HEK293T (cell line): ENCODE data around the gene PLCB2.

ENCODE experiments used
- CTCF ChIA-PET: fragments of 350-600 bp; formaldehyde crosslinking; extraction: SDS; loops from one replicate; lab custom pipeline; 2021; ENCODE audit warnings: antibody characterized with exemption, inconsistent platforms; lab: Yijun Ruan, JAX
- POLR2A ChIA-PET: fragments of 350-600 bp; formaldehyde crosslinking; extraction: SDS; loops from one replicate; lab custom pipeline; 2020; ENCODE audit warnings: antibody characterized with exemption, inconsistent platforms; lab: Yijun Ruan, JAX
- DNase-seq: peaks from one replicate; pipeline ENCODE4 v3.0.0; 2012; ENCODE audit warnings: mixed read lengths; ENCODE audit errors: extremely low spot score
- ARNT ChIP-seq: fragments of 450-650 bp; IDR thresholded peaks from 2 replicates; pipeline ENCODE4 v1.6.1; 2017; ENCODE audit warnings: mild to moderate bottlenecking
- BHLHE40 ChIP-seq: fragments of 450-650 bp; IDR thresholded peaks from 2 replicates; pipeline ENCODE4 v1.6.1; 2016; ENCODE audit warnings: mild to moderate bottlenecking, moderate library complexity, borderline replicate concordance
- CTBP1 ChIP-seq: fragments of 450-650 bp; IDR thresholded peaks from 2 replicates; pipeline ENCODE4 v1.6.1; 2016; ENCODE audit warnings: borderline replicate concordance
- ELF4 ChIP-seq: fragments of 450-650 bp; IDR thresholded peaks from 2 replicates; pipeline ENCODE4 v1.6.1; 2017; ENCODE audit warnings: antibody characterized with exemption
- FOXA1 ChIP-seq: fragments of 450-650 bp; IDR thresholded peaks from 2 replicates; pipeline ENCODE4 v1.6.1; 2016; ENCODE audit warnings: mild to moderate bottlenecking
- FOXK2 ChIP-seq: fragments of 450-650 bp; IDR thresholded peaks from 2 replicates; pipeline ENCODE4 v1.6.1; 2016; ENCODE audit warnings: mild to moderate bottlenecking
- FOXM1 ChIP-seq: fragments of 450-650 bp; IDR thresholded peaks from 2 replicates; pipeline ENCODE4 v1.6.1; 2017; ENCODE audit warnings: mild to moderate bottlenecking, borderline replicate concordance
- HDGF ChIP-seq: fragments of 450-650 bp; IDR thresholded peaks from 2 replicates; pipeline ENCODE4 v1.6.1; 2017; ENCODE audit warnings: antibody characterized with exemption, borderline replicate concordance
- L3MBTL2 ChIP-seq: fragments of 450-650 bp; conservative IDR thresholded peaks from 2 replicates; pipeline ENCODE4 v1.6.1; 2016; ENCODE audit warnings: mild to moderate bottlenecking
- LEF1 ChIP-seq: fragments of 450-650 bp; IDR thresholded peaks from 2 replicates; pipeline ENCODE4 v1.6.1; 2017; ENCODE audit warnings: mild to moderate bottlenecking, borderline replicate concordance
- NFRKB ChIP-seq: fragments of 450-650 bp; IDR thresholded peaks from 2 replicates; pipeline ENCODE4 v1.6.1; 2016; ENCODE audit warnings: mild to moderate bottlenecking, moderate library complexity
- PKNOX1 ChIP-seq: fragments of 450-650 bp; IDR thresholded peaks from 2 replicates; pipeline ENCODE4 v1.6.1; 2016
- SP1 ChIP-seq: fragments of 450-650 bp; IDR thresholded peaks from 2 replicates; pipeline ENCODE4 v1.6.1; 2017
- SUZ12 ChIP-seq: fragments of 450-650 bp; IDR thresholded peaks from 2 replicates; pipeline ENCODE4 v1.6.1; 2016; ENCODE audit warnings: mild to moderate bottlenecking
- TARDBP ChIP-seq: fragments of 450-650 bp; IDR thresholded peaks from 2 replicates; pipeline ENCODE4 v1.6.1; 2016
- ZNF384 ChIP-seq: fragments of 450-650 bp; IDR thresholded peaks from 2 replicates; pipeline ENCODE4 v1.6.1; 2016

Gene PLCB2

GRCh38 chr15:40293905-40294895 is 13.5 kb downstream of the PLCB2 start:
- ChIA-PET POLR2A (no interaction called here), CTCF (interaction anchor here (0.6 kb wide), 1 partner anchor 19 kb away, joined by 4 read pairs; no protein-coding TSS in a partner anchor)

GRCh38 chr15:40293006-40293405 is 14.7 kb downstream of the PLCB2 start:
- POLR2A ChIA-PET: no interaction called here
- TF ChIP-seq TARDBP (no peak), L3MBTL2 (no peak), ZNF384 (no peak), FOXK2 (no peak), FOXM1 (no peak), BHLHE40 (no peak), FOXA1 (no peak), HDGF (no peak), CTBP1 (no peak), NFRKB (no peak), ARNT (no peak), LEF1 (no peak), PKNOX1 (no peak), SUZ12 (no peak), SP1 (no peak), ELF4 (no peak)
- no peak for DNase-seq
- CTCF ChIA-PET: interaction anchor here (0.6 to 1.1 kb wide), 2 partner anchors 8 to 18 kb away, joined by 3 to 4 read pairs; no protein-coding TSS in a partner anchor

More at GRCh38 chr15:40293905-40294895, 13.5 kb downstream of the PLCB2 start:
- TF ChIP-seq L3MBTL2 (no peak), FOXA1 (no peak), BHLHE40 (no peak), ELF4 (no peak), LEF1 (no peak), FOXM1 (no peak), SP1 (no peak), ARNT (no peak), TARDBP (no peak), HDGF (no peak), PKNOX1 (no peak), ZNF384 (no peak), FOXK2 (no peak), NFRKB (no peak), SUZ12 (no peak)
- DNase-seq: no peak

GRCh38 chr15:40292246-40292645 is 15.5 kb downstream of the PLCB2 start:
- ChIA-PET CTCF (interaction anchor here (1.1 to 2.1 kb wide), 3 partner anchors 9 to 18 kb away, joined by 3 to 12 read pairs (median 5); no protein-coding TSS in a partner anchor), POLR2A (no interaction called here)
- no peak for TF ChIP-seq FOXK2
- TF ChIP-seq NFRKB: no peak
- no peak for TF ChIP-seq FOXM1
- no peak for TF ChIP-seq L3MBTL2
- no peak for TF ChIP-seq ELF4
- TF ChIP-seq ZNF384: no peak
- no peak for TF ChIP-seq BHLHE40
- no peak for DNase-seq

GRCh38 chr15:40290918-40291574 is 16.7 kb downstream of the PLCB2 start:
- peak; percentile 40 for DNase-seq
- ChIA-PET POLR2A (no interaction called here), CTCF (interaction anchor here (1.4 to 2.1 kb wide), 3 partner anchors 12 to 19 kb away, joined by 5 to 12 read pairs (median 7); no protein-coding TSS in a partner anchor)
- TF ChIP-seq L3MBTL2: peak; percentile 72
- no peak for TF ChIP-seq FOXM1
- no peak for TF ChIP-seq SUZ12

GRCh38 chr15:40290545-40290917 is 17.2 kb downstream of the PLCB2 start:
- ChIA-PET CTCF (interaction anchor here (0.7 to 2.2 kb wide), 4 partner anchors 10 to 130 kb away, joined by 3 to 12 read pairs (median 6); no protein-coding TSS in a partner anchor), POLR2A (no interaction called here)
- DNase-seq: no peak
- no peak for TF ChIP-seq NFRKB
- no peak for TF ChIP-seq HDGF
- no peak for TF ChIP-seq CTBP1
- no peak for TF ChIP-seq FOXA1
- no peak for TF ChIP-seq ARNT
- TF ChIP-seq SUZ12: no peak
- TF ChIP-seq FOXM1: no peak
- no peak for TF ChIP-seq SP1
- TF ChIP-seq BHLHE40: no peak
- no peak for TF ChIP-seq FOXK2
- TF ChIP-seq ZNF384: no peak
- TF ChIP-seq ELF4: no peak
- no peak for TF ChIP-seq L3MBTL2
- TF ChIP-seq PKNOX1: no peak
- no peak for TF ChIP-seq LEF1
- no peak for TF ChIP-seq TARDBP
